ENCODE measurements around the gene GAB1. TPM values are rescaled to one million over a fixed set of nuclear protein-coding genes. Genes with fewer than 3 reads are reported as not detected.

Gene GAB1
- total RNA-seq = 30.2 TPM
- long read RNA-seq, partial matches to known transcripts = 0 of 7 reads
- long read RNA-seq, other reads (novel, unspliced or antisense) = 7 of 7 reads

DNA sequence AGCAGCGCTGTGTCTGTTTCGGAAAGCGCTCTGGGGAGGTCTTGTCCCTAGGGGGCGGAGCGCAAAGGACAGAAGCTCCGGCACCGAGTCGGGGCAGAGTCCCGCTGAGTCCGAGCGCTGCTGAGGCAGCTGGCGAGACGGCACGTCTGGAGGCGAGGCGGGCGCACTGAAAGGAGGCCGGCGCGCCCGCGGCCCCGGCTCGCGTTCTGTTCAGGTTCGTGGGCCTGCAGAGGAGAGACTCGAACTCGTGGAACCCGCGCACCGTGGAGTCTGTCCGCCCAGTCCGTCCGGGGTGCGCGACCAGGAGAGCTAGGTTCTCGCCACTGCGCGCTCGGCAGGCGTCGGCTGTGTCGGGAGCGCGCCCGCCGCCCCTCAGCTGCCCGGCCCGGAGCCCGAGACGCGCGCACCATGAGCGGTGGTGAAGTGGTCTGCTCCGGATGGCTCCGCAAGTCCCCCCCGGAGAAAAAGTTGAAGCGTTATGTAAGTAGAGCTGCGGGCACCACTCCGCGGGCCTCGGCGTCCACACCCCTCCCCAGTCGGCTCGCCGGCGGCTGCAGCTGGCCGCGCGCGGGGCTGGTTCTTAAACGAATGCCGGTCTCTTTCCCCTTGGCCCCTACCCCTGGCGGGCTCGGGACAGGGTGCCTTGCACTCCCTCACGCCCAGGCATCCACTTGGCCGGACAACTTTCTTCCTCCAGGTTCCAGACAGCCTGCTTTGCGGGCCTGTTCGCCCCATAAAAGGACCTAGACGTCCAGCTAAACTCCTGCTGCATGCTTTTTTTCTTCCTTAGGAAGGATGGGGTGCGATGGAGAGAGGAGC lies at the start of gene GAB1:
TSS of gene GAB1 (plus strand) at position 96 of the 819 bp plus-strand sequence. CDS start at position 409, 313 bp downstream.
- DNase-seq (ENCODE audit: low spot score) = peak; percentile 90

DNA sequence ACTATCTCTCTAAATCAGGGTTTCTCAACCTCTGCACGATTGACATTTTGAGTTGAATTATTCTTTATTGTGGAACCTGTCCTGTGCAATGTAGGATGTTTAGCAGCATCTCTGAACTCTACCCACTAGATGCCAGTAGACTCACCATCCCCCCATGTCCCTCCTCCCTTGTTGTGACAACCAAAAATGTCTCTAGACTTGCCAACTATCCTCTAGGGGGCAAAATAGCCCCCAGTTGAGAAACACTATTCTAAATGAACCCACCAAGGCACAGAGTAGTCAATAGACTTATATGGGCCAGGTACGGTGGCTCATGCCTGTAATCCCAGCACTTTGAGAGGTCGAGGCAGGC lies 49.1 kb upstream of the GAB1 start:
- DNase-seq (ENCODE audit: low spot score) = no peak

DNA sequence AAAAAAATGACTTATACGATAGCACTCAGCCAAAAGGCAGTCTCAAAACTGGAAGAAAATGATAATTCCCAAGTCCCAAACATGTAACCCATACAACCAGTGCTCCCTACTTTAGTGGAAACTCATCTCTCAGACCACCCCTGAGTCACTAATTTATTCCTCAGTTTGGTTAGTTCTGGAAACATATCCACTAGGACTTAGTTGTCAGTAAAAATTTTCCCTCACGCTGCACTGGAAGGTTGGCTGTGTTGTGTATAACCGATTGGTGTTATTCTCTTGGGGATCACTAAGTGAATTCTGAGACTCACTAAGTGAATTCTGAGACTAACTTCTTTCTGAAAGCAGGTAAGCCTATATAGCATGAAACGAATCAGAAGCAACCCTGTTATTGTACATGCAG lies 48.5 kb upstream of the GAB1 start:
- DNase-seq (ENCODE audit: low spot score) = no peak

DNA sequence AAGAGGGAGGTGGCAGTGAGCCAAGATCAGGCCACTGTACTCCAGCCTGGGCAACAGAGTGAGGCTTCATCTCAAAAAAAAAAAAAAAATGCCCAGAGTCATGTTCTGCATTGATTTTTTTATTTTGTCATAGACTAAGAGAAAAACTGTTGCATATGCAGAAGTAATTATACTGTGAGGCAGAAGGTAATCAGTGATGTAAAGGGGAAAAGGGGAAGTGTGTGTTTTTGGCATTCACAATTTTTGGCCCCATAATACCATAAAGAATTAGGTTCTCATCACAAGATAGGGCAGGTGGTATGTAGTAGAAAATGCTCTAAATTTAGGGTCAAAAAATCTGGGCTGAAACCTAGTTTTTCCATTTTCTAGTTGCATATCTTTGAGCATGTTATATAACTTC lies 47.3 kb upstream of the GAB1 start:
- no peak for DNase-seq (ENCODE audit: low spot score)

DNA sequence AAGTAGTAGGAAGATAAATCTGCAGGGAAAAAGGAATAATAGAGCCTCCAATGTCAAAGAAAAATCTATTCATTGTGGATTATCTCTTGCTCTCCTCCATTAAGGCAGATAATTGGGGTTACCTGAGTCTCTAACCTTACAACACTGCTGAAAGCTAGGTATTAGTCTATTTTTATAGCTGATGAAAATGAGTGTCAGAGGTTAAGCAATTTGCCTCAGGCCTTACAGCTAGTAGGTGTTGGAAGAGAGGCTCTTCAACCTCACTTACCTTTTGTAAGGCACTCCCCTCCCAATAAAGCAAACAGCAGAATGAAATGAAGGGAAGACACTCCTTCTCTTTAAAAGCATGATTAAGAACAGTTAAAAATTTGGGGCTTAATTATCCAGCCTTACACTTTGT lies 45.4 kb upstream of the GAB1 start:
- no peak for DNase-seq (ENCODE audit: low spot score)

DNA sequence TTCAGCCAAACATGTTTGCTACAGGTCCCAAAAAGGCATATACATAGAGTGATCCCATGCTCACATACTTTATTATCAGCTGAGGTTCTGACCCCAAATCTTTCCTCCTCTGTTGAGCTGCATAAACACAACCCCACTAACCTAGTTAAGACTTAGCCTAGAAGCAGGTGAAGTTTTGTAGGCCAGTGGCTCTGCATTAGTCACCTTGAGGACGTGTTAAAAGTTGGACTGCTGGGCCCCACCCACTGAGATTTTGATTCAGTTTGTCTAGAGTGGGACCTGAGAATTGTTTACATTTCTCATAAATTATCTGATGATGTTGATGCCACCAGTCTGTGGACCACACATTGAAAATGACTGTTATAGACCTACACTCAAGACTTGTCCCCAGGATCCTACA lies 43.8 kb upstream of the GAB1 start:
- DNase-seq (ENCODE audit: low spot score) = no peak

DNA sequence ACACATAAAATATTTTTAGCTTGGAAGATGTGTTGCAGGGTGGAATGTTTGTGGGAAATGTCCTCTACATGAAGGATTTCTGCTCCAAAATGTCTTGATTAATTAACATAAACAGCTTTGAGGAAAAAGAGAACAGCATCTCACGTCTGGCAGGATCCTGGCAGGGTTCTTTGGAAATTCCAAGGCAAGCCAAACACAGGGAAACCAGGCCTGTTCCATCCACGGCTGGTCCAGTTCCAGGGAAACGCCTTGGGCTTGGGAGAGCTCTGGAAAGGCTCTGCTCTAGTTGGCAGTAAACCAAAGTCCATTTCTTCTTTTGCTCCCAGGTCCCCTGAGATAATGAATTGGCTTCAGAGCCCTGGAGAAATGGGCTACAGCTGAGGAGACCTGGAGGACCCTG lies 42.4 kb upstream of the GAB1 start:
- no peak for DNase-seq (ENCODE audit: low spot score)

DNA sequence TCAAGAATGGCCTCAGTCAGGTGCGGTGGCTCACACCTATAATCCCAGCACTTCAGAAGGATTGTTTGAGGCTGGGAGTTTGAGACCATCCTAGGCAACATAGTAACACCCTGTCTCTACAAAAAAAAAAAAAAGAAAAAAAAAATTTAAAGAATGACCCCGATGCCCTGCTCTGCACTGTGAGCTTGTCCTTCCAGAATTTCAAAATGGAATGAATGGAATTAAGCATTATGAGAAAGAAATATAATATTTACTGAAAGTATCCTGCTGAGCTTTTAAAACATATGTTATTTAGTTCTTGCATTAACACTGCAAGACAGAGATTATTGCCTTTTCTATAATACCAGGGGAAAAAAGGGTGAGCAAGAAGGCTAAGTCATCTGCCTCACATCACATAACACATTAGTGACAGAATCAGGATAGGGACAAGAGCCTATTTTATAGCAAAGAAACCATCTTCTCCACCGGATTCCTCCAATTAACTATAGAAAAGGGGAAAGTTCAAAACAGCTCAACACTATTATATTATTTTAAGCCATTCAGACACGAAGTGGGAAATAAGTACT lies 41.9 kb upstream of the GAB1 start:
- DNase-seq (ENCODE audit: low spot score) = no peak

DNA sequence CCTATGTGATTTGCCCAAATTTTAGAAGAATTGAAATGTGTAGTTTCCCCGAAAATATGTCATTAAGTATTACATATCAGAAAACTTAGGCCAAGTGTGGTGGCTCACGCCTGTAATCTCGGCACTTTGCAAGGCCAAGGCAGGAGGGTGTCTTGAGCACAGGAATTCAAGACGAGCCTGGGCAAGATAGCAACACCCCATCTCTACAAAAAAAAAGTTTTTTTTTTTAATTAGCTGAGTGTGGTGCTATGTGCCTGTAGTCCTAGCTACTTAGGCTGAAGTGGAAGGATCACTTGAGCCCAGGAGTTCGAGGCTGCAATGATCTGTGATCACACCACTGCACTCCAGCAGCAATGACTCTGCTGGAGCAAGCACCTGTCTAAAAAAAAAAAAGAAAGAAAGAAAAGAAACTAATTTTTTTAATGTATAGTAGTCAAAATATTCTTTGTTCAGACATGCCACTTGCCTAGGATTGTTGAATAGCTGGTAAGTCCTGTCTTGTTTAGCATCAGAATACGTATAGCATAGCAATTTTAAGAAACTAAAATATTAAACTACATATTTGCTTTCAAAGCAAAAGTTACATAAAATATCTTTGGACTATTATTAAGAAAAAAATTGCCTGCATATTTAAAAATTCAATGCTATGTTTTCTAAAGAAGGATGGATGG lies 40.1 kb upstream of the GAB1 start:
- no peak for DNase-seq (ENCODE audit: low spot score)

DNA sequence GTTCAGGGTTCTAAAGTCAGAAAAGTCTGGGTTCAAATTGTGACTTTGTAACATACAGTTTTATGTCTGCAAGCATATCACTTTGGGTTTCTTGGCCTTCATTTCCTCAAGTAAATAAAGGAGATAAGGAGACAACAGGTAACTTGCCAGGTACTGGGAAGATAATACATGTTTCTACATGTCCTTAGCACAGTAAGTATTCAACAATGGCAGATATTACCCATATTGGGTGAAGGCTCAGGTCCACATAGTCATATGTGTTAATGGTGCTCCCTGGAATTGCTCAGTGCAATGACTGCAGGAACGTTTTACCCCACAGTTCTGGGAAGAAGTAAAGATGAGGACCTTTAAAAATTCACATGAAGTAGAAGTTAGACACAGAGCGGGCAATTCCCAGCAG lies 35.8 kb upstream of the GAB1 start:
- no peak for DNase-seq (ENCODE audit: low spot score)

DNA sequence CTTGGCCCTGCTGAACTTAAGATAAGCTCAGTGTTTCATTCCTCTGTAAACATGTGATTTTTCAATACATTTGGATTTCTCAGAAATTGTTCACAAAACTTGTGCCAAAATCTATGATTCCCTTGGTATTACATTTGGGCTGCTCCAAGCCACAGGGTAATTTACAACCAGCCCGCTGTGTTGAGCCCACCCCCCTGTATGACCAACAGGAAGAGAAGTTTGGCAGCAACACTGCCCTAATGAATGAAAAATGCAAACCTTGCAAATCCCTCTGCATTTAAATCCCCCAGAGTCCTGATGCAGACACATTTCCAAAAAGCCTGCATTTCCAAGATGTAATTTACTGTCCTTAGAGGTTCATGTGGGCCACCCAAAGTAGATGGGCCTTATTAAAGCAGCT lies 34.1 kb upstream of the GAB1 start:
- DNase-seq (ENCODE audit: low spot score) = no peak

DNA sequence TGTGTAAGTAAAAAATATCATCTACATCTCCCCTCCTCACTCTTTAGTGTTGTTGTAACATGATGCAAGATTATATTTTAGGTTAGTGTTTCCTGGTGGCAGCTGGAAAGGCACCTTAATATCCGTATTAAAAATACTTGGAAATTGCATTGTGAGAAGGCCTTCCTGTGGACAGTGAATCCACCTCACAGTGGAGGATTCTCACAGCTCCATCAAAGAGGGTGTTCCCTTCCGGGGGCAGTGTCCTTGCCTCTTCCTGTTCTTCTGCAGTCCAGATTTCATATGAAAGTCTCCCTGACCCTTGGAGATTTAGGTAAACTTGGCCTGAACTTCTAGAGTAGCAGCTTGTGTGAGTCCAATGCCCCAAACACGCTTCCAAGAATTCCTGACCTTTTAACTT lies 29.9 kb upstream of the GAB1 start:
- DNase-seq (ENCODE audit: low spot score) = no peak

DNA sequence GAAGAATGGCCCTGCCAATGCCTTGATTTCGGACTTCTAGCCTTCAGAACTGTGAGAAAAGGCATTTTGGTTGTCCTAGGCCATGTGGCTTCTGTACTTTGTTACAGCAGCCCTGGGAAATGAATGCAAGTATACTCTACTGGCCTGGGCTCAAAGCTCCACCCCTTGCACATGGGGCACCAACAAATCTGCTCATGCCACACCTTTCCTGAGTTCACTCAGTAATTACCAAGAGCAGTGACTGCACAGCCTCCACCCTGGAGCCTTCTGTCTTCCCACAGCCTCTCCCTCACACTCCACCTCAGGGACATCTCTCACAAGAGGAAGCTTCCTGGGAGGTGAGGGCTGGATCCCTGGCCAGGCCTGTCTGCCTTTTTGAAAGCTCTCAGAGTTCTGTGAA lies 29.1 kb upstream of the GAB1 start:
- no peak for DNase-seq (ENCODE audit: low spot score)

DNA sequence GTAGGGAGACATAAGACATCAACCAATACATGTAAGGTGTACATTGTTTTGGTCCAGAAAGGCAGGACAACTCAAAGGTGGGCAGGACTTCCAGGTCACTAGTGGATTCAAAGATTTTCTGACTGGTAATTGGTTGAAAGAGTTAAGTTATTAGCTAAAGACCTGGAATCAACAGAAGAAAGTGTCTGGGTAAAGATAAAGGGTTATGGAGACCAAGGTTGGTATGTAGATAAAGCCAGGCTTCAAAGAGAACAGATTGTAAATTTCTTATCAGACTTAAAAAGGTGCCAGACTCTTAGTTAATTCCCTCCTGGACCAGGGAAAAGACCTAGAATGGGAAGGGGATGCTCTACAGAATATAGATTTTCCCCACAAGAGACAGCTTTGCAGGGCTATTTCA lies 28.3 kb upstream of the GAB1 start:
- no peak for DNase-seq (ENCODE audit: low spot score)

DNA sequence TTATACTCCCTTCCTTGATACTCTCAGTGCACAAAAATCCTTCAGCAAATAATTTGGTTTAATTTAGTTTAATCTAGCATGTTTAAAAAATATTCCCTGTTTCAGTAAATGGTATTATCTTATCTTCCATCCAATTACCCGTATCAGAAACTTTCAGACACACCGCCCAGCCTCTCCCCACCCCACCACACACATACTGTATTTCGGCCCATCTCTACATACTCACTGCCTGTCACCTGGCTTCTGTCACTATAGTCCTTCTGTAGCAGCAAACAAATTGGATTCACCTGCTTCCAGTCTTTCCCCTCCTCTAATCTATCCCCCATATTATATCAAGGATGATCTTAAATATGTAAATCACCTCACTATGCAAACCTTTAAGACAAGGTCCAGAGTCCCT lies 24.8 kb upstream of the GAB1 start:
- no peak for DNase-seq (ENCODE audit: low spot score)

DNA sequence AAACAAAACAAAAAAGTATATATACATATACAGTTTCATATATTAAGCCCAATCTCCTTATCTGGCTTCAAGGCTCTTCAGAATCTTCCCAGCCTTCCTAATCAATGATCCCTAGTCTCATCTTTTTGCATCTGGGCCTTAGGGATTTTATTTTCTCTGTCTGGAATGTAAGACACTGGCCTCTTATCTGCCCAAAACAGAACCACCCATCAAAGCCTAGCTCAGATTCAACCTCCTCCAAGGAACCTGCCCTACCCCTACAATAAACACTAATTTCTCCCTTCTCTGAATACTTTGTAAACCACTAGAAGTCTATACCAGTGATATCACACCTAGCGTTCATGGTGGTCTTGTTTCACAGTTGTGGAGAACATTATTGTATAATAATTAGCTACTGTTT lies 23.2 kb upstream of the GAB1 start:
- DNase-seq (ENCODE audit: low spot score) = no peak

DNA sequence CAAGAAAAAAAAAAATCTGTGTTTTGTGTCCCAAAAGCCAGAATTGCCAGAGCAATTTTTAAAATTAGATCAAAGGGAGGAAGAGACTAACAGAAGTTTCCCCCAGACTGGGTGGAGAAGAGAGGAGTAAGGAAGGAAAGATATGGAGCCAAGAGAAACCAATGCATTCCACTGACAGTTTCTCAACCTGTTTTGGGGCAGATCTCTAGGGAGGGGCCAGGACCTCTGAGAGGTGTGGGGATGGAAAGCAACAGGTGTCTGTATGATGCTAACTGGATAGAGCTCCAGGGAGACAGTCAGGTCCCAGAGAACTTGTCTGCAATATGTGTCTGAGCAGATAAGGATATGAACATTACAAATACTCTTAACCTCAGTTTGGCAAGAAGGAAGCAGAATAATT lies 22.7 kb upstream of the GAB1 start:
- DNase-seq (ENCODE audit: low spot score) = no peak

DNA sequence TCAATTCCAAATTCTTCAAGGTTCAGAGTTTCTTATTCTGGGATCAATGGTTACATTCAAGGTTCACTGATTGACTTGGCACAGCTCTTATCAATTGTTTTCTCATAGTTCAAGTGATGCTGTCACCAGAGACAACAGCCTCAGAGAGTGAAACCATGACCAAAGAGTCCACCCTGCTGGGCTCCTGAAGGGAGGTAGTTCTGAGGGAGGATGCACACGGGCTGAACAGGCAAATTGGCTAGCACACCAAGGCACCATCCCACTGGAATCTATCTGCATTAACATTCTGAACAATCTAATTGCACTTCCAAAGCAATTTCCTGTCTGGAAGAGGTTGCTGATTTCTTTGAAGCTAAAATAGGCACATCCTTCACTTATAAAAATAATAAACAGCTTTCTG lies 16.6 kb upstream of the GAB1 start:
- no peak for DNase-seq (ENCODE audit: low spot score)

DNA sequence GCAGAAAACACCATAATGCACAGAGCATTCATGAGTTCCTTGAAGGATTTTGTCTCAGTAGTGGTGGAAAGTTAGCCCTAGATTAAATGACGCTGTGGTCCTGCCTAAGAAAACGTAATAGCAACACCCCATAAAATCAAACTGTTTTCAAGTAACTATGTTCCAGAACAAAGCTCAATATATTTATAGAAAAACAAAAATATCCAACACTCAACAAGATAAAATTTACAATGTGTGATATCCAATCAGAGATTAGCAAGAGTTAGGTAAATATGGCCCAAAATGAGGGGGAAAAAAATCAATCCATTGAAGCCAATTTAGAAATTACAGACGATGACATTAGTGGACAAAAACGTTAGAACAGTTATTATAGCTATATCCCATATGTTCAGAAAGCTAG lies 9.9 kb upstream of the GAB1 start:
- no peak for DNase-seq (ENCODE audit: low spot score)

DNA sequence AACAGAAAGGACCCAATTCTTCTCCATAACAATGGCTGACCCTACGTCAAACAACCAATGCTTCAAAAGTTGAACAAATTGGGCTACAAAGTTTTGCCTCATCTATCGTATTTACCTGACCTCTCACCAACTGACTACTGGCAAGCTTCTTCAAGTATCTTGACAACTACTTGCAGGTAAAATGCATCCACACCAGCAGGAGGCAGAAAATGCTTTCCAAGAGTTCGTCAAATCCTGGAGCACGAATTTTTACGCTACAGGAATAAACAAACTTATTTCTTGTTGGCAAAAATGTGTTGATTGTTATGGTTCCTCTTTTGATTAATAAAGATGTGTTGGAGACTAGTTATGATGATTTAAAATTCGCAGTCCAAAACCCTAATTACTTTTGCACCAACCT lies 6.7 kb upstream of the GAB1 start:
- DNase-seq (ENCODE audit: low spot score) = no peak

DNA sequence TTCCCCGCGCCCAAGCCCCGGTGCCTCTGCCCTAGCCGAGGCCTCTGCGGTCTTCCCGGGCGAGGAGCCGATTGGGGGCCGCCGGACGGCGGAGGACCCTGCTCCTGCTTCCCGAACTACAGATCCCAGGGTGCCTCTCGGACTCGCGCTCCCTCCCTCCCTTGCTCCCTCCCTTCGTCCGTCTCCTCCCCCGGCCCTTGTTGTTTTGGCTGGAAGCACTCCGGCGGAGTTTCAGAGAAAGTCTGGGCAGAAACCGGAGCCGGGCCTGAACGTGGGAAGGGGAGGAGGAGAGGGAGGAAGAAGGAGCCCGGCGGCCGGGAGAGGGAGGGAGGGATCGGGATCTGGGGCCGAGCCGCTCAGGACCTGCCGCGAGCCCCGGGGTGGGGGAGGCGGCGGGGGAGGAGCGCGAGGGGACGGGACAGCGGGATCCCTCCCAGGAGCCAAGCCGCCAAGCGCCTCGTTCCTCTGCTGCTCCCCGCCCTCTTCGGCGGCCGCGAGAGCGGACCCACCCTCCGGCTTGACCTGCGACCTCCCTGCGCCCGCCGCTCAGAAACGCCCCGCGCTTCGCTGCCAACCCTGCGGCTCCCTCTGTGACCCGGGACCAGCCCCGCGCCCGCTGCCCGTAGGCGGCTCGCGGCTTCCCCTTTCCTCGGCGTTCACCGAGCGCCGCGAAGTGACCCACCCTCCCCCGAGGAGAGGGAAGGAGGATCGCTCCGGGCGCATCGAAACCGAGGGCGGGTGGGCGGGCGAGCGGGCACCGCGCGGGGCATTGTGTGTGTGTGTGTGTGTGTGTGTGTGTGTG lies 496 bp upstream of the GAB1 start:
- peak; percentile 96 for DNase-seq (ENCODE audit: low spot score)
